GM19193 (cell line): ENCODE measurements around the gene C1orf116.

ENCODE experiments used
- POLR2A ChIP-seq: IDR thresholded peaks from 4 replicates; pipeline ENCODE4 v1.6.1; 2011; ENCODE audit not compliant: insufficient read depth, insufficient read length; ENCODE audit errors: extremely low read depth

The C1orf116 gene

GRCh38 chr1:206975306-206975705 is 57.2 kb downstream of the C1orf116 start:
- TF ChIP-seq POLR2A = no peak

DNA sequence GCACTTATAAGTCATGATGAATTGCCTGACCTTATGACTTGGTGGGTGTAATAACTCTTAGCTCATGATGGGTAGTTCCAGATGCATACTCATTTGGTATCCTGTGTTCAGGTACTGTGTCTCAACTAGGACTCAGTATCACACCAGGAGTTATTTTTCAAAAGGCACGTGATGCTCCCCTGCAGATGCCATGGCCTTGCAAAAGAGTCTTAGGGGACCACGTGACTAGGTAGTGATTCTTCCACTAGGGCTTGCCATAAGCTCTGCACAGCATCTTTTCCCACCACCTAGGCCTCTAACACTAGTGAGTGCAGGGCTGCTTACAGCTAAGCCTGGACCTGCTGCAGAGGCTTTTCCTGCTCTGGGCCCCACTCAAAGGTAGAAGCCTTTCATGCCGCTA is 58.4 kb downstream of the C1orf116 start:
- TF ChIP-seq POLR2A = no peak

DNA sequence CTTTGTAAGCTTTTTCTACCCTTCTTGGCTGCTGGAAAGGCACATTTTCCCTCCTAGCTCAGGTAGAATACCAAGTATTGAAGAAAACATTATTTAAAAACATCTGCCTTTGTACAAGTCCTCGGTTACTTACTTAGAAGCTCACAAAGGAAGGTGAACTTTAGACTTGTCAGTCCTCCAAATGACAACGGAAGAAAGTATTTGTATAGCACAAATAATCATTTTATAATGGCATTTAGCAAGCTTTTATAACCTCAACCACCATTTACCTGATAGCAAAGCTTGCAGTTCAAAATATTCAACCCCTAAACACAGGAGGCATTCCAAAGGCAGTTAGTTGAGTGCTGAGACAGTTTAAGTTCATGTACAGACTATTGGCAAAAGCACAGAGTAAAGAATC is 59.8 kb downstream of the C1orf116 start:
- TF ChIP-seq POLR2A = no peak

- peak; percentile 20 for TF ChIP-seq POLR2A
These were observed 61.4 kb downstream of the C1orf116 start for GRCh38 chr1:206971029-206971655.

GRCh38 chr1:206970446-206970845 is 62.1 kb downstream of the C1orf116 start, which contains the start of gene FCAMR:
Gene FCAMR, minus strand, starts transcription at chr1:206970460. Its CDS starts 335 bp downstream, at chr1:206970125.
- no peak for TF ChIP-seq POLR2A

DNA sequence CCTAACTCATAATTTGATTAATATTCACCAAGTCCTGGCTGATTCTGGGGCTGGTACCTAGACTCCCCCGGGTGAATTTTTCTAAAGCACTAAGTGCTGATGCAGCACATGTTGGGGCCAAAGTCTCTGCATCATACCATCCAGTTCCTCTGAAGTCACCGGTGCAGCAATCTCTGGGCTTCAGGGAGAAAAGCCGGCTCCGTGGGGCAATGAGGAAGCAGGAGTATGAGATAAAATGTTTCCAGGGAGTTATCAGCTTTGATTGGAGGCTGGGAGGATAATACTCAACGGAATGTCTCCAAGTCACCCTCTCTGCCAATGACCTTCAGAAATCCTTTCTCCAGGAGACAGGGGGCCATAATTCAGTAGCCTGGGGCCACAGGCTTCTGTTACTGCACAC is 63.5 kb downstream of the C1orf116 start:
- TF ChIP-seq POLR2A = no peak
